Measurements from ENCODE around the gene PTPRR.

DNA sequence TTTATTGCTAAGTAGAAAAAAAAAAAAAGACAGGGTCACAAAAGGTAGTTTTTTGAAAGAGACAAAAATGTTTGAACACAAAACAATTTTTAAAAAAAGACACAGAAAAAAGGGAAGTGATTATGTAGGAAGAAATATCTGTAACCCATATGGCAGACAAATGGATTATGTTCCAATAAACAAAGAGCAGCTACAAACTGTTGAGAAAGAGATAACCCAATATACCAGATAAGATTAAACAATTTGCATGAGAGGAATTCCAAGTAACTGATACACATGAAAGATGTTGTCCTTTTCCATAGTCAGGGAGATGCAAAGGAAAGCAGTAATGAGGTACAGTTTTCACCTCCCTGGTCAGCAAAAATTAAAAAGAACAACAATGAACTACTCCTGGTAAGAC lies 44.9 kb downstream of the PTPRR start:
- TF ChIP-seq ZNF24 (IDR thresholded peaks at IDR 0.05) (no peak), KLF5 (IDR thresholded peaks at IDR 0.05; ENCODE audit: partially characterized antibody) (no peak), SUZ12 (IDR thresholded peaks at IDR 0.05; ENCODE audit: unreplicated experiment) (no peak), LARP7 (IDR thresholded peaks at IDR 0.05) (no peak)
